ENCODE results near the gene RPGR. TPM values are rescaled to one million over a fixed set of nuclear protein-coding genes. Genes with fewer than 3 reads are reported as not detected.

The RPGR gene
- total RNA-seq, 1 experiment from 2014 or later: 8.3 TPM

GRCh38 chrX:38375891-38376290 is 48.6 kb upstream of the RPGR start:
- intact Hi-C loops (cut with micrococcal nuclease): no loop called here
- POLR2A ChIA-PET (ENCODE audit: unreplicated experiment): no interaction called here

GRCh38 chrX:38374431-38374830 is 47.1 kb upstream of the RPGR start:
- BruUV-seq (replicated peaks): no TSS peak
- H3F3A ChIP-seq (ENCODE audit: low read length, unreplicated experiment): no peaks in the 10 kb centered on the region
- intact Hi-C loops (cut with micrococcal nuclease): no loop called here
- H3K4me2 ChIP-seq (ENCODE audit: low read length): no peak overlapping the region
- DNase-seq: no peak
- H2AFZ ChIP-seq (ENCODE audit: low read length): no peak overlapping the region
- H4K20me1 ChIP-seq (ENCODE audit: low read length): no peaks in the 10 kb centered on the region
- POLR2A ChIA-PET (ENCODE audit: unreplicated experiment): no interaction called here
- no peaks in the 10 kb centered on the region for H3K9me2 ChIP-seq (replicated peaks; ENCODE audit: low read length)
- H3K27ac ChIP-seq (ENCODE audit: low read length): no peak overlapping the region
- TF ChIP-seq EZH2phosphoT487 (IDR thresholded peaks at IDR 0.05; ENCODE audit: borderline replicate concordance, low read length) (no peak), EZH2 (IDR thresholded peaks at IDR 0.05; ENCODE audit: low read length, unreplicated experiment) (no peak), CTCF (conservative IDR thresholded peaks at IDR 0.05; ENCODE audit: low read depth, low read length) (no peak)
- H3K9ac ChIP-seq (ENCODE audit: low read length): no peak overlapping the region
- no peak overlapping the region for H3K4me3 ChIP-seq (ENCODE audit: low read length)
- ATAC-seq: no peak
- H3K4me1 ChIP-seq (ENCODE audit: insufficient read depth, low read length): no peaks in the 10 kb centered on the region
- no peaks in the 10 kb centered on the region for H3K36me3 ChIP-seq (ENCODE audit: low read depth, low read length)
- no peaks in the 10 kb centered on the region for H3K9me3 ChIP-seq (ENCODE audit: low read length)
- CTCF ChIA-PET: no interaction called here
- no peaks in the 10 kb centered on the region for H3K79me2 ChIP-seq (ENCODE audit: low read length)
- peaks cover 66% of the 10 kb centered on the region for H3K27me3 ChIP-seq (ENCODE audit: low read length)

More at GRCh38 chrX:38375891-38376290, 48.6 kb upstream of the RPGR start:
- no peak overlapping the region for H3K4me2 ChIP-seq (ENCODE audit: low read length)
- CTCF ChIA-PET: no interaction called here
- H3K4me3 ChIP-seq (ENCODE audit: low read length): no peak overlapping the region
- no peaks in the 10 kb centered on the region for H3K4me1 ChIP-seq (ENCODE audit: insufficient read depth, low read length)
- DNase-seq: peak; percentile 34
- H2AFZ ChIP-seq (ENCODE audit: low read length): no peak overlapping the region
- no peaks in the 10 kb centered on the region for H3K79me2 ChIP-seq (ENCODE audit: low read length)
- H3K9me2 ChIP-seq (replicated peaks; ENCODE audit: low read length): no peaks in the 10 kb centered on the region
- H3K36me3 ChIP-seq (ENCODE audit: low read depth, low read length): no peaks in the 10 kb centered on the region
- H3K27me3 ChIP-seq (ENCODE audit: low read length): peaks cover 60% of the 10 kb centered on the region
- no peaks in the 10 kb centered on the region for H3F3A ChIP-seq (ENCODE audit: low read length, unreplicated experiment)
- peak; percentile 40; the same call in 1 of the 2 replicates for ATAC-seq
- H3K9me3 ChIP-seq (ENCODE audit: low read length): no peaks in the 10 kb centered on the region
- H4K20me1 ChIP-seq (ENCODE audit: low read length): no peaks in the 10 kb centered on the region
- H3K9ac ChIP-seq (ENCODE audit: low read length): no peak overlapping the region
- no peak overlapping the region for H3K27ac ChIP-seq (ENCODE audit: low read length)
- peak; percentile 61 for TF ChIP-seq CTCF (conservative IDR thresholded peaks at IDR 0.05; ENCODE audit: low read depth, low read length)
- no peak for TF ChIP-seq EZH2 (IDR thresholded peaks at IDR 0.05; ENCODE audit: low read length, unreplicated experiment)
- no TSS peak for BruUV-seq (replicated peaks)

- Histone ChIP-seq H3F3A (ENCODE audit: low read length, unreplicated experiment) (no peaks in the 10 kb centered on the region), H3K27ac (ENCODE audit: low read length) (no peak overlapping the region), H3K9ac (ENCODE audit: low read length) (no peak overlapping the region), H3K9me3 (ENCODE audit: low read length) (no peaks in the 10 kb centered on the region), H4K20me1 (ENCODE audit: low read length) (no peaks in the 10 kb centered on the region), H3K36me3 (ENCODE audit: low read depth, low read length) (no peaks in the 10 kb centered on the region), H3K4me3 (ENCODE audit: low read length) (no peak overlapping the region), H2AFZ (ENCODE audit: low read length) (no peak overlapping the region), H3K79me2 (ENCODE audit: low read length) (no peaks in the 10 kb centered on the region), H3K9me2 (replicated peaks; ENCODE audit: low read length) (no peaks in the 10 kb centered on the region), H3K4me1 (ENCODE audit: insufficient read depth, low read length) (no peaks in the 10 kb centered on the region), H3K27me3 (ENCODE audit: low read length) (peaks cover 57% of the 10 kb centered on the region), H3K4me2 (ENCODE audit: low read length) (no peak overlapping the region)
- ChIA-PET POLR2A (ENCODE audit: unreplicated experiment) (no interaction called here), CTCF (no interaction called here)
- DNase-seq: no peak
- ATAC-seq: no peak
- BruUV-seq (replicated peaks): no TSS peak
- TF ChIP-seq EZH2 (IDR thresholded peaks at IDR 0.05; ENCODE audit: low read length, unreplicated experiment) (no peak), EZH2phosphoT487 (IDR thresholded peaks at IDR 0.05; ENCODE audit: borderline replicate concordance, low read length) (no peak), CTCF (conservative IDR thresholded peaks at IDR 0.05; ENCODE audit: low read depth, low read length) (no peak)
- intact Hi-C loops (cut with micrococcal nuclease): no loop called here
Observed at GRCh38 chrX:38371641-38372040, 44.3 kb upstream of the RPGR start.
